PC-9 (cell line): Measurements from ENCODE around the gene ZMIZ1.

Source experiments
- EZH2 ChIP-seq: fragments of 200-600 bp; sonication (generic); IDR thresholded peaks from 2 replicates; pipeline ENCODE4 v1.8.0; 2017; ENCODE audit warnings: antibody characterized with exemption, low read depth
- TF ChIP-seq, protein P1 (sequence below): fragments of 200-600 bp; sonication (generic); conservative IDR thresholded peaks from 2 replicates; pipeline ENCODE4 v1.6.1; 2017; ENCODE audit warnings: mixed run types, antibody characterized with exemption, mild to moderate bottlenecking, moderate library complexity

DNA sequence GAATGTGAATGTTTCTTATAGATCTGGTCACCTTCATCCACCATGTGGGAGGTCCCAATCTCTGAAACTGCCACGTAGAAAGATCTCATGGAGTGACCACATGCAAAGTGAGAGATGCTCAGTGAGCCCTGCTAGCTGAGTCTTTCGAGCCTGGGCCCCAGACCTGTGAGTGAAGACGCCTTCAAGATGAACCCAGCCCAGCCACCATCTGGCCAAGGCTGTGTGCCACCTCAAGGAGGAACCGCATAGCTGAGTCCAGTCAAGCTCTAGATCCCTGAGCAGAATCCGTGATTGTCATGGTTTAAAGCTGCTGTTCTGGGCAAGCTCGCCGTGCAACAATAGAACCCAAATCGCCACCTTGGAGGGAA, 258.3 kb downstream of the ZMIZ1 start:
- TF ChIP-seq, protein P1, sequence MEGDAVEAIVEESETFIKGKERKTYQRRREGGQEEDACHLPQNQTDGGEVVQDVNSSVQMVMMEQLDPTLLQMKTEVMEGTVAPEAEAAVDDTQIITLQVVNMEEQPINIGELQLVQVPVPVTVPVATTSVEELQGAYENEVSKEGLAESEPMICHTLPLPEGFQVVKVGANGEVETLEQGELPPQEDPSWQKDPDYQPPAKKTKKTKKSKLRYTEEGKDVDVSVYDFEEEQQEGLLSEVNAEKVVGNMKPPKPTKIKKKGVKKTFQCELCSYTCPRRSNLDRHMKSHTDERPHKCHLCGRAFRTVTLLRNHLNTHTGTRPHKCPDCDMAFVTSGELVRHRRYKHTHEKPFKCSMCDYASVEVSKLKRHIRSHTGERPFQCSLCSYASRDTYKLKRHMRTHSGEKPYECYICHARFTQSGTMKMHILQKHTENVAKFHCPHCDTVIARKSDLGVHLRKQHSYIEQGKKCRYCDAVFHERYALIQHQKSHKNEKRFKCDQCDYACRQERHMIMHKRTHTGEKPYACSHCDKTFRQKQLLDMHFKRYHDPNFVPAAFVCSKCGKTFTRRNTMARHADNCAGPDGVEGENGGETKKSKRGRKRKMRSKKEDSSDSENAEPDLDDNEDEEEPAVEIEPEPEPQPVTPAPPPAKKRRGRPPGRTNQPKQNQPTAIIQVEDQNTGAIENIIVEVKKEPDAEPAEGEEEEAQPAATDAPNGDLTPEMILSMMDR = no peak
- TF ChIP-seq EZH2 = no peak
